Epithelial cell of proximal tubule (primary cell): ENCODE data around the gene GREB1L. TPM values are rescaled to one million over a fixed set of nuclear protein-coding genes. Genes with fewer than 3 reads are reported as not detected.

Source experiments
- DNase-seq: peaks from one replicate; pipeline ENCODE4 v3.0.0-alpha.2; 2011; ENCODE audit warnings: low read depth
- H3K4me3 ChIP-seq: 2 replicates; pipeline ENCODE4 v1.5.1; 2011; ENCODE audit warnings: low read depth, mild to moderate bottlenecking, low read length
- CTCF ChIP-seq: conservative IDR thresholded peaks from 2 replicates; pipeline ENCODE4 v1.5.1; 2012; ENCODE audit warnings: low read depth, mild to moderate bottlenecking, low read length
- total RNA-seq: library from RNA; depleted of rRNA; stranded (reverse); fragments of >200 nt; gene quantifications from 2 replicates; pipeline ENCODE4 v1.2.3, GENCODE V29; 2015

Gene GREB1L
- total RNA-seq, 1 donor from 2014 or later: 6.2 TPM

- no peak for DNase-seq
Measured at GRCh38 chr18:21453511-21453901, 211.5 kb downstream of the GREB1L start.

GRCh38 chr18:21454725-21455124 lies 212.7 kb downstream of the GREB1L start:
- no peak for TF ChIP-seq CTCF
- H3K4me3 ChIP-seq: no peak overlapping the region
- DNase-seq: no peak

More at GRCh38 chr18:21453511-21453901, 211.5 kb downstream of the GREB1L start:
- TF ChIP-seq CTCF: no peak
- no peak overlapping the region for H3K4me3 ChIP-seq

- DNase-seq: no peak
- no peak for TF ChIP-seq CTCF
- H3K4me3 ChIP-seq: no peak overlapping the region
Measured at GRCh38 chr18:21456428-21457178, 214.6 kb downstream of the GREB1L start.

- DNase-seq: no peak
- H3K4me3 ChIP-seq: no peak overlapping the region
- TF ChIP-seq CTCF: no peak
Measured at GRCh38 chr18:21457179-21457535, 215.1 kb downstream of the GREB1L start.

GRCh38 chr18:21458310-21458709 lies 216.3 kb downstream of the GREB1L start:
- no peak overlapping the region for H3K4me3 ChIP-seq
- DNase-seq: no peak
- TF ChIP-seq CTCF: no peak

- TF ChIP-seq CTCF: no peak
- H3K4me3 ChIP-seq: no peak overlapping the region
- DNase-seq: no peak
Measured at GRCh38 chr18:21458788-21459187, 216.8 kb downstream of the GREB1L start.

- DNase-seq: no peak
Measured at GRCh38 chr18:21459706-21460286, 217.8 kb downstream of the GREB1L start.

More at GRCh38 chr18:21459706-21460286, 217.8 kb downstream of the GREB1L start:
- no peak for TF ChIP-seq CTCF
- no peak overlapping the region for H3K4me3 ChIP-seq
